Retina (tissue), 1 donor: ENCODE measurements around the gene COL18A1.

Experiments used
- DNase-seq: peaks from one replicate; pipeline ENCODE4 v3.0.0-alpha.2; 2016

COL18A1 gene

DNA sequence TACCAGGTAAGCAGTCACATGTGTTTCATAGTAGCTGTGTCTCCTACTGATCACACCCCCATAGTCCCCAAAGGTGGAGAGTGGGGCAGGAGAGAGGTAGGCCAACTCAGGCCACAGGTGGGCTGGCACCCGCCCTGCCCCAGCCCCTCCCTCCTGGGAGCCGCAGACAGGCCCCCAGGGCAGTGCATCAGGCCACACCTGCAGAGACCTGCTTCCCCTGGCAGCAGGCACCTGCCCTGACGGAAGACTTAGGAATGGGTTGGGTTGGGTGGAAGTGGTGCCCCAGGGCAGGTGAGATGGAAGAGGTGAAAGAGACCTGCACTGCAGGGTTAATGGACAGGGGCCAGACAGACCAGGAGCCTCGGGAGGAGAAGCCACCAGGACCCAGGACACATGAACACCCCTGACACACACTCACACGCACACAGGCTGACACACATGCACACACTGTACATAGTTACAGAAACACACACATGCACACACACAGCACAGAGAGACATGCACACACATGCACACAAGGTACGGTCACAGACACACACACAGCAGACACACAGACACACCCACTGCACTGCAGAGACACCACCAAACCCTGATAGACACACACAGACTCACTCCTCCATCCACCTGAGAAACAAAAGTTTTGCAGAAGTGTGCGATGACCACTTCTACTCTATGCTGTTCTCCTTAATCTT is 1.7 kb upstream of the COL18A1 start:
- no peak for DNase-seq

DNA sequence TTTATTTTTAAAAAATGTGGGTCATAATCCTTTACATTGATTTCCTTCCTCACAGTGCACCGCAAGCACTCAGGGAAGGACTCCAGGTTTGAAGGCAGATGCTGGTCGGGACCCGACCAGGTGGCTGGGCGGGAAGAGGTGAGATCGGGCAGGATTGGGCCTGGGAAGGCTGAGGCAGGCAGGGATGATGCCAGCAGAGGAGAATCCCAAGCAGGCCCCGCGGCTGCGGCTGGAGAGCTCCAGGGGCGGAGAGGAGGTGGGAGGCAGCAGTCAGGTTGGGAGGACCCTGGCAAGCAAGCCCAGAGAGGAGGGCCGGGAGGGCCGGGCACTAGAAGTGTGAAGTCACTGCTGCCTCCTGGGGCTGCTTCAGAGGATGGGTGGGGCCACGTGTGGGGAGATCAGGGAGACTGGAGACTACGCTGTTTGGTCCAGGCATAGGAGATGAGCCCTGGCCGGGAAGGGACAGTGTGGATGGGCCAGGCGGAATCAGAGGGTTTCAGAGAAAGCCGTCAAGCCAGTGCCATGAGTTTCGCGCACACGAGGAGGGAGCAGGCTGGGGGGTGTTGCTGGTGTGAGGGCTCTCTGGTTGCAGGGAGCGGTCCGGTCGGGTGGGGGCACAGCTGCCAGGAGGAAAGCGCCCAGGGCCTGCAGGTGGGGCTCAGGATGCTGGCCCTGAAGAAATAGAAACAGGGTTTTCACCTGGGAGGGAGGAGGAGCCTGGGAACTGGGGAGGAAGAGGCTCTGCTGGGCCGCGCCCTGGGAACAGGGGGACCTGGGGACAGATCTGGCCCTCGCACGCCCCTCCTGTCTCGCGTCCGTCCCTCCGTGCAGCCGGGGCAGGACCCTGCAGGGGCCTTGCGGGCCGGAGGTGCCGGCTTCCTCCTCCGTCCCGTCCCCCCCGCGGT is 888 bp upstream of the COL18A1 start:
- peak; percentile 58 for DNase-seq

DNA sequence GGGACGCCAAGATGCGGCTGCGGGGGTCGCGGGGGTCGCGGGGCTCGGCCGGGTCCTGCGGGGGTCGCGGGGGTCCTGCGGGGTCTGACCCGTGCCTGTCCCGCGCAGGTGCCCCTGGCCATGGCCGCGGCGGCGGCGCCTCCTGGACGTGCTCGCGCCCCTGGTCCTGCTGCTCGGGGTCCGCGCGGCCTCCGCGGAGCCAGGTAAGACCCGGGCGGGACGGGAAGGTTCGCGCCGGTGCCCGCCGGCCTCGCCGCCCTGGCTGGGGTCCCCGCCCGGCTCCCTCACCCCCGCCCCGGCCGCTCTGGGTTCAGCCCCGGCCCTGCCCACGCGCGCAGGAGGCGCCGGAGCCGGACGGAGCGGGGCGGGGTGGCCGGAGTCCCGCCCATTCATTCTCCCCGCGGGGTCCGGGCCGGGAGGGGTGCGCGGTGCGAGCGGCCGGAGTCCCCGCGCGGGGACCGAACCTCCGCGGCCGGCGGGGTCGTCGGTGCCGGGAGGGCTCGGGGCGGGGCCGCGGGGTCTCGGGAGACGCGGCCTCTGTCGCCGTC is 380 bp downstream of the COL18A1 start:
- DNase-seq, result no peak

DNA sequence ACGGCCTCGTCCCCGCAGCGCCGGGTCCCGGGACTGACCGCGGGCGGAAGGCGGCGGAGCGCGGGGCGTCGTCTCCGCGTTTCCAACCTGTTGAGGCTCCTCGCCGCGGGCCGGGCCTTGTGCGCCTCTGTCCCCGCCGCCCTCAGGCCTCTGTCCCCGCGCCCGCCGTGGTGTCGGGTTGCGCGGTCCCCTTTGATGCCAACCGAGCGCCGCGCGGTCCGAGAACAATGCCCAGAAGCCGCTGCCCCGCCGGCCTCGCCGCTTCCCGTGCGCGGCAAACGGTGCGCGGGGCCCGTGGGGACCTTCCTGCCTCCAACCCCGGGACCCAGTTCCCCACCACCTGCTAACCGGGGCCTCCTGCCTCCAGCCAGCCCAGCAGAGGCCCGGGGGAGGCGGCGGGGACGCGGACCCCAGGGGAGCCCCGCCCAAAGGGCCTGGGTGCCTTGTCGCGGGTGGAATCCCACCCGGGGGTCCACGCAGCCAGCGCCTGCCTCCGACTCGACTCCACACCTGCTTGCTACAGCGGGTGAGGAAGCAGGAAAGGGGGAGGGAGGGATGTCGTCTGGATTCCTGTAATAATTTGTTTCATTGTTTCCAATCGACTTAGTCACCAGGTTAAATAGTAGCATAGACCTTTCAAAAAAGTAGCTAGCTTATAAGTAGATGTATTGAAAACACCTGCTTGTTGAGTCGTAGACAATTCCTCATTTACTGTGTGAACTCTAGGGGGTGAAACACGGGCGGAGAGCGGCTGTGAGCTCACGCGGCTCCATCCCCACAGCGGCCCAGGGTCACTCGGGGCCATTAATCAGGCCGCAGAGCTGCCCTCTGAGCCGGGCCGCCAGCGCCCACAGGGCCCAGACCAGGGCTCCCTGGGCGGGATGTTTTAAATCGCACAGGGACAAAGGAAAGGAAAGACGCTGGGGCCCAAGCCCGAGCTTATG is 1.1 kb downstream of the COL18A1 start:
- DNase-seq, result peak; percentile 76

DNA sequence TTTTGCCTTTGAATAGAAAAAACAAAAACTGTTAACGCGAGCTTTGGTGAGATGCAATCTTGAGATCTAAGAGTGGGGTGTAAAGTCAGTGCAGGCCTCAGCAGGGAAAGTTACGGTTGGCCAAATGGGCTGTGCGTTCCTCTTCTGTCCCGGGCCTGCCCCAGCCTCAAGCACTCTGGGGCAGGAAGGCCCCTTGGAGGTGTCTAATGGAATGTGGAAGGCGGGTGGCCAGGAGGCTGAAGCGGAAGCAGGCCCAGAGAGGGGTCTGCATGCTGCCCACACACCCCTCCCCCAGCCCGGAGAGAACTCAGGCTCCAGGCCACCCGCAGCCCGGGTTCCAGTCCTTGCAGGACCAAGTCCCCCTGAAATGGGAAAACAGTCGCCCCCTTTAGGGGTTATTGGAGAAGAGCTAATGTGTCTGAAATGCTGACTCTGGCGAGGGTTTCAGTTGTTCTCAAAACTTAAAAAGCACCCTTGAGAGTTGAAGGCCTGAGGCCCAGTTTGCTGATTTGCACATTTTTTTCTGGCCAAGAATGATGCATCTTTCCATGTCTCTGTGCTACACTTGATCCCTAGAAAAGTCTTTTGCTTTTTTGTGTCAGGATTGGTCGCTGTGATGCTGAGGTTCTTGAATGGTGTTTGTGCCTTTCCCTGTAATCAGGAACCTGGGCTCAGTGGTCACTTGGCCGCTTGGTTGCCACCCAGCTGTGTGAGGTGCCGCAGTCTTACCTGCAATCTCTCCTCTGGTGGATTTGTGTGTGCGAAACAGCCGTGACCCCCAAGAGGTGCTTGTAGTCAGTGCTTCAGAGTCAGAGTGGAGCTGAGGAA is 2.0 kb downstream of the COL18A1 start:
- peak; percentile 46 for DNase-seq

DNA sequence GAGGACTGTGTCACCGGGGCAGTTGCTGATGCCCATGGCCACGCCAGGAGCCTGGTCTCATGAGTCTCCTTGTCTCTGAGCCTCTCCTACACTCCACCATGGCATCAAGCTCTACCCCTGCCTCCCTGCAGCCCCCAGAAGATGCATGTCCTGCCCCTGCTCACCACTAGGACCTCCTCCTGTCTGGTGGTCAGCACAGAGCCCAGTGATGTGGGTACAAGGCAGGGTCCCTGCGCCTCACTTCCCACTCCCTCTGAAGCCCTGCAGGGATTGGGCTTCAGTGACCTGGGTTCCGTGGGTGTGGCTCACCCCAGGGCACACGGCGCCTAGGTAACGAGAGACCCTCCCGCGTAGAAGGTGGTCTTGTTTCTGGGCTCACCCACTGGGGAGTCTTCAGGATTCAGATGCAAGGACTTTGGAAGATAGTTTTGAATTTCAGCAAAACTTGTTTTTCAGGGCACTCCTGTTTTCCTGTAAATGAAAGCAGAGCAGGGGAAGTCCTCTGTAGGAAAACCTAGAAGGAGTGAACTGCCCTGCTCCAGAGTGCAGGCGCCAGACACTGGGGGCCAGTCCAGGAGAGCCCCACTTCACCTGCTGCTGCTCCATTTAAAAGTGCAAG is 2.8 kb downstream of the COL18A1 start:
- no peak for DNase-seq

DNA sequence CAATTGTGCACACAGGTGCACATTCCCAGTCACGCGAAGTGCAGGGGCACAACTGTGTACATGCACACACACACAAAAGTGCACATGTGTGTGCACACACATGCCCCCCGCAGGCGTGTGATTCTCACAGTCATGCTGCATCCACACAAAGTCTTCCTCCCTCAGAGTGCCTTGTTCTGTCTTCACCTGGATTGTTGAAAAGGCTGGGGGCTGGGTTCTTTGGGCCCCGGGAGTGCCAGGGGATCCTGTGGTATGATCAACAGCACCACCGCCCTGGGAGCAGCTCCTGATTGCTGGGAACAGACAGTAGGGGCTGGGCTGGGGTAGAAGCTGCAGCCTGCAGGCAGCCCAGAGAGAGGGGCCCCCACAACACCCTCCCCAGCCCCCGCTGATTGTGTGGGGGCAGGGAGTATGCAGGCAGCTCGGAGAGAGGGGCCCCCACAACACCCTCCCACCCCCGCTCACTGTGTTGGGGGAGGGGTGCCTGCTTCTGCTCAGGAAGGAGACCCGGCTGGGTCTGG is 3.4 kb downstream of the COL18A1 start:
- no peak for DNase-seq

DNA sequence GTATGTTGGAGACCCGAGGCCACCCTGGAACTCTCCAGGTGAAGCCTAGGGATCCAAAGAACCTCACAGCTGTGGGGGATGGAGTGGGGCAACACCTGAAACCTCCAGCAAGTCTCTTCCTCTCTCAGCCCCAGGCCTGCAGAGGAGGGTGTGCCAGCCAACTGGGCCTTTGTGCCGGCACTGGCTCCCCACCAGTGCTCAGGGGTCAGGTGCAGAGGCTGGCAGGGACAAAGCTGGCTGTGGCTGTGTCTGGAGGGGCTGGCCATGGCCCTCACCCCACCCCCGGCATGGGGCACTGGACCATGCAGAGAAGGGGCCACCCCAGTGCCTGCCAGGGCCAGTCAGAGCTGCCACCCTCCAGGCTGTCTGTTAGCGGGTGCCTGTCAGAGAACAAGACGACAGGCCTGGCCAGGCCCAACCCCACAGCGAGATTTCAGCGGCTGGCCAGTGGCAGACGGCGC is 3.9 kb downstream of the COL18A1 start:
- no peak for DNase-seq

DNA sequence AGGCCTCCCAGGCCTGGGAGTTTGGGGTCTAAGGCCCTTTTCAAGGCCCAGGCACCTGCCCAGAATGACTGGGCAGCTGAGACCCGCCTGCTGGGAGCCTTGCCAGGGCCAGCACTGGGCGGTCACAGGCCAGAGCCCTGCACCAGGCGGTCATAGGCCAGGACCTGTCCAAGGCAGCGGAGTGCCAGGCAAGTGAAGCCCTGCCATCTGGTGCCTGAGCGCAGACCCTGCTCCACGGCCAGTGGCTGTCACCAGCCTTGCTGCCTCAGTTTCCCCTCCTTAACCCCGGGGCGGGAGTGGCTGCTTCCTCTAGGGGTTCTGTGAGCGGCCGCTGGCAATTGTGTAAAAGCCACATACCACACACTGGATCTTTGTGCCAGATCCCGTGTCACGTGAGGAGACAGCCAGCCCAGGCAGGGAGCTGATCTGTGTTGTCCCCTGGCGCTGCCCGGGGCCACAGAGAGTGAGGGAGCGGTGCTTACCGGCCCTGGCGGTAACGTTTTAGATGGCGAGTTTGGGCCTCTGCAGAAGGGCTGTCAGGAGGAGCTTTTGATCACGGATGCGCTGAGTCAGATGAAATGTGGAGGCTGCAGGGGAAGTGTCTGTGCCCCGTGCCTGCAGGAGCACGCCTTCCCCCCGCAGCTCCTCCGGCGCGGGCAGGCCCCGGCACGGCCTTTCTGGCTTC is 4.6 kb downstream of the COL18A1 start:
- peak; percentile 67 for DNase-seq

DNA sequence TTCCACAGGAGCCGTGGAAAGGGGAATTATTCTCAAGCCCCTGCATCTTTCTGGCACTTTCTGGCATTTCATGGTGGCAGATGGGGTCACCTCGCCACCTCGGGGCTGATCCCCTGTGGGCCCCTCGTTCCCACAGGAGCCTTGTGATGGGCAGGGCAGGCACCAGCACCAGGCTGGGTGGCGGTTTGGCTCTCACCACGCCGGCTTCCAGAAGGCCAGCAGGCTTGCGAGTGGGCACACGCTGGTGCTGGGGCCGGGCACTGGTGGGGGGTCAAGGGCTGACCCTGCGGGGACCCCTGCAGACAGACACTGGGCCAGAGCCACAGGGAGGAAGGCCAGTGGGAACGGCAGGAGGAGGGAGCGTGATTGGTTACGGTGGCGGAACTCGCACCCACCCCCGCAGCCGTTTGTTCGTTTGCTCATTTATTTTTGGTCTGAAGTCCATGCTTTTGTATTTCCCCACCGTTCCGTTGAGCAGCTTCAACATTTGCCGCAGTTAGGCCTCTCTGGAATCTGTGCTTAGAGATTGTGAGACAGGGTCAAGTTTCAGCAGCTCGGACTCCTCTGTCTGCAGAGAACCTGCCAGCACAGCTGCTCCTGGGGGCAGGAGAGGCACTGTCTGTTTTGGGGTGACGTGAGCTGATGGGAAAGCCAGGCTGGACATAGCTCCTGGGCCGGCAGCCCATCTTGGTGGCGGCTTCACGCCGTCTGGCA is 5.3 kb downstream of the COL18A1 start:
- DNase-seq, result peak; percentile 36

DNA sequence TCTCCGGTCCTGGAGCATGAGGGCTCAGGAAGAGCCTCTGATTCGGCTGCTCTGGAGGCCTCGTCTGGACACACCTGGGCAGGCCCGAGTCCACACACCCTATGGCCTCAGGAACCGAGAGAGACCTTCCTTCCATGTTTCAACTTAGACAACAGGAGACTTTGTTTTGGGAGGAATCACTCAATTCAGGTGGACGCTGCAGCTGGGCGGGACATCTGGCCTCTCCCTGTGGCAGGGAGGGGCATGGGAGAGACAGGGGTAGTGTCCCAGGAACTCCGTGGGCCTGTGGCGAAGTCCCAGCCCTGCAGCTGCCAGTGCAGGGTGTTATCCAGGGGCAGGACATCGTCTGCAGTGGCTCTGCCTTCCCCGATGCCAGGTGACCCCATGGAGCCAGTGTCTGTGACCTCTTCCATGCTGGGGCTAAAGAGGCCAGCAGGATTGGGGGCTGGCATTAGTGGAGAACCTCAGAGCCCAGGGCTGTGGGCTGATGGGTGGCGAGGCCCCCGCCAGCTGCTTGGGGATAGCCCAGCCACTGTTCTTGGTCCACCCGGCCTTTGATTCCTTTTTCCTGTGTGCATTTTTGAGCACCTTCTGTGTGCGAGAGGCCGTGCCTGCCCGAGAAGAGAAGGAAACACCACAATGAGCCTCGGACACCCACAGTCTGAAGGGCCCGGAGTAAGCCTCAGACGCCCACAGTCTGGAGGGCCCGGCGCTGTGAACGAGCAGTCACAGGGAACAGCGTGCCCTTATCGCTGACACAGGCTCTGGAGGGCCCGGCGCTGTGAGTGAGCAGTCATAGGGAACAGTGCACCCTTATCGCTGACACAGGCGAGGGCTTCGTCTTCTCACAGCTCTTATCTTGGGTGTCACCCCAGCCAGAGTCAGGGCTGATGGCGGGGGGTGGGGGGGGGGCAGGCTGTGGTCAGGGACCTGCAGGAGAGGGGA is 6.2 kb downstream of the COL18A1 start:
- DNase-seq, result no peak

DNA sequence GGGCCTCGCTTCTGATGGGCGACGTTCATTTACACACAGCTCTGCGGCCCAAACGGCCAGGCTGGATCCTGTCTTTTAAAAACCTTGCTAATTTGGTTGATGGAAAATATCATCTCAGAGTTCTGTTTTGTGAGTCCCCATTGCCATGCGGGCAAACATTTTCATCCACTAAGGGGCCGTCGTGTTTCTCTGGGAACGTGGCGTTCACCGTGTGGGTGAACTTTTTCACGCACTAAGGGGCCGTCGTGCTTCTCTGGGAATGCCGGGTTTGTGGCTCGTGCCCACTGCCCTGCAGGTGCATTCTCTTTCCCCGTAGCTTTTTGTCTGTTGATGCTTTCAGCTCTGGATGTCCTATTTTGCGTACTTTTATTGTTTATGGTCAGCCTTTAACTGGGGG is 6.8 kb downstream of the COL18A1 start:
- no peak for DNase-seq

DNA sequence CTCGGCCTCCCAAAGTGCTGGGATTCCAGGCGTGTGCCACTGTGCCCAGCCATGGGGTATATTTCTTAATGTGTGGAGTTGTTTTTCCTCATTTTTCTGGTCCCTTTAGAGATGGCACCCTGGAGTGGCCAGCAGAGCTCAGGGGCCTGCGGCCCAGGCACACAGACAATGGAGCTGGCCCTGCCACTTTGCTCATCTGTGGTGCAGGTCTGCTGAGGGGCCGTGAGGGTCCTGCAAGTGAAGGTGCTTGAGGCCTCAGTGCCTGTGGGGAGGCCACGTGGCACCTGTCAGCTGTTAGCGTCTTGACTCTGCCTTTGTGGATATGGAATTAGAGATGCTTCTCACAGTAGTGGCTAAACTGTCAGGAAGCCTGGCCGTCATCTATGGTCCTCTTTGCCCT is 7.5 kb downstream of the COL18A1 start:
- no peak for DNase-seq

DNA sequence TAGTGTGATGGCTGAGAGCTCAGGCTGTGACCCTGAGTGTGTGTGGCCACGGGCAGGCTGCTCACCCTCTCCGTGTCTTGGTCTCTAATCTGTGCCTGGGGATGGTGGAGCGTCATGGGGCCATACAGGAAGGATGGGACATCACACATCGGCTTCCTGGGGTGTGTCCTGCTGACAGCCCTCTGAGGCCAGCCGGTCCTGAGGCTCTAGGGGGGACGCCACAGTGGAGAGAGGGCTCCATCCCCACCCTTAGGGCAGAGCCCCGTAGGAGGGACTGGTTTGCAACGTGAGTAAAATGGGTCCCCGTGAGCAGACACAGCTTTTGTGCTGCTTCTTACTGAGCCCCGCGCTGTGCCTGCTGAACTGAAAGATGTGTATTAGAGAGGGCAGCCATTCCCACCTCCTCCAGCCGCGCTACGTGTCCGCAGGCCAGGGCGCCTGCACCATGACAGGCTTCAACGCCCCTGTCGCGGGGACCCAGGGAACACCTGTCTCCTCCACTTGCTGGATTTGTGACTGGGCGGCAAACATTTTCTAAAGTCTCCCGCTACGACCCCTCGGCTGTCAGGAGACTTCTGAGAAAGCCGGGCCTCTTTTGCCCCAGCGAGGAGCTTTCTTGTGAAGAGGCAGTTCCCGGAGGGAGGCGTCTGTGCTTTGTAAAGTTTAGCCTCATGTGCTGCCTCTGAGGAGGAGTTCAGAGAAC is 8.1 kb downstream of the COL18A1 start:
- peak; percentile 64 for DNase-seq

DNA sequence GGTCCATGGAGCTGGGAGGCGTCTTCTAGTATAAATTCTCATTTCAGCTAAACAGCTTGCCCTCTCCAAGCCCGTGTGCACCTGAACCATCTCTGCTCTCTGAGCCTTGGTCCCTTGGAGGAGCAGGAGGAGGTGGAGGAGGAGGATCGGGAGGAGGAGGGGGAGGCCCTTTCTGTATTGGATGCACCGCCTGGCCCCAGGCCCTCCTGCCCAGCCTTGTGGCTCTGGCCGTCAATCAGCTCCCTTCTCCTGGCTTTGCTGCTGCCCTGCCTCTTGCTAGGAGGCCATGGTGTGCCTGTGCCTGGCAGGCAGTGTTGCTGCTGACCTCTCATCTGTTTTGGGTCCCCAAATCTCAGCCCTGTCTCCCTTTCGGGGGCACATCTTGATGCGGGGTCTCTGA is 9.0 kb downstream of the COL18A1 start:
- no peak for DNase-seq

DNA sequence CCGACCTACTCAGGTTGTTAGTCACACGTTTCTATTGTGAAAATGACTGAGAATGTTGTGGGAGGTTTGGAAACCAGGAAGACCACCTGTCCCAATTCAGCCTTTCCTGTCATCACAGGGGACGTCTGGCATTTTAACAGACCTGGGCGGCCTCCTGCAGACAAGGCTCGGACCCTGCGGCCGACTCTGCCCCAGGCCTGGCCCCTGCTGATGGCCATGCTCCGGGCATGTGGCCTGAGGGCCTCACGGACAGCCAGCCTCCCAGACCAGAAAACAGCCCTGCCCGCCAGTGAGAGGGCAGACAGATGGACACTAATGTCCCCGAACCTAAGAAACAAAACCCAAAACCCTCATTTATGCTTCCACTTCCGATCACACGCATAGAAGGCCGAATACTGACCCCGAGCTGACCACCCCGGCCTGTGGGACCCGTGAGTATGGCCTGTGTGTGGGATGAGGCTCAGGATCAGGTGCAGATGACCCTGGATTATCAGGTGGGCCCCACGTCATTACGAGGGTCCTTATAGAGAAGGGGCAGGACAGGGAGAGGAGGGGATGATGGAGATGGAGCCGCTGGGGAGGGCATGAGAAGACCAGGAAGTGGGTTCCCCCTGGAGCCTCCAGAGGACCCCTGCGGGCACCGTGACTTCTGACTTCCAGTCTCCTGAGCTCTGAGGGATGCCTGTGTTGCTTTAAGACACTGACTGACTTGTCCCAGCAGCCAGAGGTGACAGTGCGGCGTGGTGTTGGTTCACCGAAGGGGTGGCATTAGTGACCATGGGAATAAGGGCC is 9.6 kb downstream of the COL18A1 start:
- DNase-seq, result no peak
